HEK293 (cell line): ENCODE results near the gene MST1R.

Experiments
- CTCF ChIA-PET: fragments of 350-600 bp; formaldehyde crosslinking; extraction: SDS; loops from one replicate; lab custom pipeline; 2021; ENCODE audit warnings: antibody characterized with exemption; lab: Yijun Ruan, JAX
- POLR2A ChIA-PET: fragments of 300-600 bp; formaldehyde crosslinking; extraction: SDS; loops from one replicate; lab custom pipeline; 2020; ENCODE audit warnings: antibody characterized with exemption, inconsistent platforms; lab: Yijun Ruan, JAX
- H3K27ac ChIP-seq: fragments of 200-500 bp; sonication (Bioruptor generic); 2 replicates; pipeline ENCODE4 v1.5.1; 2014; ENCODE audit warnings: low read depth, low read length, control low read depth, inconsistent platforms; ENCODE audit errors: extremely low read depth
- H3K36me3 ChIP-seq, 2 experiments: fragments of 200-500 bp in 1 of 2; sonication (Bioruptor generic) in 1 of 2; 1 replicate in 1 of 2; 2 replicates in 1 of 2; pipeline ENCODE4 v1.5.1; 2014 to 2017; ENCODE audit warnings: inconsistent platforms in 2 of 2, low read length in 2 of 2; ENCODE audit not compliant: control insufficient read depth in 2 of 2, insufficient read depth in 1 of 2
- H3K4me1 ChIP-seq: fragments of 200-500 bp; sonication (Bioruptor generic); 2 replicates; pipeline ENCODE4 v1.5.1; 2014; ENCODE audit warnings: mild to moderate bottlenecking, low read length, inconsistent platforms; ENCODE audit not compliant: control insufficient read depth, insufficient read depth
- H3K4me3 ChIP-seq: 2 replicates; pipeline ENCODE4 v1.5.1; 2011; ENCODE audit warnings: low read depth, mild to moderate bottlenecking, control low read depth, low read length, moderate library complexity
- H3K9me3 ChIP-seq: fragments of 200-500 bp; sonication (Bioruptor generic); 2 replicates; pipeline ENCODE4 v1.5.1; 2014; ENCODE audit warnings: low read depth, low read length, inconsistent platforms; ENCODE audit not compliant: control insufficient read depth, insufficient read depth
- BCL11A ChIP-seq: fragments of 450-650 bp; formaldehyde crosslinking; IDR thresholded peaks from 2 replicates; pipeline ENCODE4 v1.5.1; 2016; ENCODE audit warnings: low read depth, missing biosample characterization, missing genetic modification characterization
- EGR2 ChIP-seq: fragments of 450-650 bp; formaldehyde crosslinking; IDR thresholded peaks from 2 replicates; pipeline ENCODE4 v1.5.1; 2016; ENCODE audit warnings: low read depth, missing biosample characterization, missing genetic modification characterization
- FEZF1 ChIP-seq: fragments of 450-650 bp; formaldehyde crosslinking; IDR thresholded peaks from 2 replicates; pipeline ENCODE4 v1.5.1; 2016; ENCODE audit warnings: missing biosample characterization, missing genetic modification characterization
- GLIS2 ChIP-seq: fragments of 450-650 bp; formaldehyde crosslinking; IDR thresholded peaks from 2 replicates; pipeline ENCODE4 v1.5.1; 2016; ENCODE audit warnings: missing biosample characterization, missing genetic modification characterization
- HOXC10 ChIP-seq: sonication (generic); formaldehyde crosslinking; IDR thresholded peaks from 2 replicates; pipeline ENCODE4 v1.8.1; 2023; ENCODE audit warnings: mild to moderate bottlenecking, missing genetic modification reagents
- KLF10 ChIP-seq: fragments of 450-650 bp; IDR thresholded peaks from 2 replicates; pipeline ENCODE4 v1.5.1; 2018; ENCODE audit warnings: missing biosample characterization, mild to moderate bottlenecking, missing genetic modification characterization
- KLF9 ChIP-seq: fragments of 450-650 bp; formaldehyde crosslinking; IDR thresholded peaks from 2 replicates; pipeline ENCODE4 v1.5.1; 2016; ENCODE audit warnings: missing biosample characterization, missing genetic modification characterization, low read depth
- MEIS1 ChIP-seq: sonication (generic); formaldehyde crosslinking; IDR thresholded peaks from 2 replicates; pipeline ENCODE4 v1.8.1; 2022; ENCODE audit warnings: missing genetic modification reagents, mild to moderate bottlenecking, borderline replicate concordance
- SALL2 ChIP-seq: fragments of 450-650 bp; formaldehyde crosslinking; IDR thresholded peaks from 2 replicates; pipeline ENCODE4 v1.5.0; 2017; ENCODE audit warnings: missing biosample characterization, mild to moderate bottlenecking, missing genetic modification characterization, borderline replicate concordance
- SP2 ChIP-seq: fragments of 450-650 bp; formaldehyde crosslinking; IDR thresholded peaks from 2 replicates; pipeline ENCODE4 v1.5.1; 2016; ENCODE audit warnings: missing biosample characterization, missing genetic modification characterization
- TCF7L2 ChIP-seq: IDR thresholded peaks from 2 replicates; pipeline ENCODE4 v1.6.1; 2011; ENCODE audit warnings: low read depth, mild to moderate bottlenecking, inconsistent platforms, low read length, moderate library complexity, borderline replicate concordance
- ZBTB17 ChIP-seq: fragments of 450-650 bp; formaldehyde crosslinking; IDR thresholded peaks from 2 replicates; pipeline ENCODE4 v1.5.1; 2016; ENCODE audit warnings: missing biosample characterization, missing genetic modification characterization
- ZBTB8A ChIP-seq: fragments of 450-650 bp; formaldehyde crosslinking; IDR thresholded peaks from 2 replicates; pipeline ENCODE4 v1.5.1; 2016; ENCODE audit warnings: missing biosample characterization, missing genetic modification characterization
- ZEB2 ChIP-seq: fragments of 450-650 bp; formaldehyde crosslinking; IDR thresholded peaks from 2 replicates; pipeline ENCODE4 v1.5.1; 2016; ENCODE audit warnings: missing biosample characterization, missing genetic modification characterization
- ZFP37 ChIP-seq: fragments of 450-650 bp; formaldehyde crosslinking; IDR thresholded peaks from 2 replicates; pipeline ENCODE4 v1.5.1; 2016; ENCODE audit warnings: missing biosample characterization, missing genetic modification characterization
- ZNF10 ChIP-seq: fragments of 450-650 bp; formaldehyde crosslinking; IDR thresholded peaks from 2 replicates; pipeline ENCODE4 v1.5.1; 2017; ENCODE audit warnings: missing biosample characterization, missing genetic modification characterization
- ZNF202 ChIP-seq: fragments of 450-650 bp; formaldehyde crosslinking; IDR thresholded peaks from 2 replicates; pipeline ENCODE4 v1.5.1; 2016; ENCODE audit warnings: missing biosample characterization, missing genetic modification characterization, borderline replicate concordance
- ZNF223 ChIP-seq: fragments of 450-650 bp; formaldehyde crosslinking; IDR thresholded peaks from 2 replicates; pipeline ENCODE4 v1.5.1; 2016; ENCODE audit warnings: missing biosample characterization, missing genetic modification characterization
- ZNF274 ChIP-seq, 2 experiments: fragments of 200-500 bp in 1 of 2; fragments of 450-650 bp in 1 of 2; sonication (Bioruptor generic) in 1 of 2; formaldehyde crosslinking in 1 of 2; IDR thresholded peaks; 2 replicates each; pipeline versions ENCODE4 v1.5.1 to v1.6.1; 2014 to 2016; ENCODE audit warnings: borderline replicate concordance in 1 of 2, inconsistent platforms in 1 of 2, low read length in 1 of 2, missing biosample characterization in 1 of 2, missing genetic modification characterization in 1 of 2
- ZNF391 ChIP-seq: fragments of 450-650 bp; formaldehyde crosslinking; IDR thresholded peaks from 2 replicates; pipeline ENCODE4 v1.5.1; 2016; ENCODE audit warnings: low read depth, missing biosample characterization, missing genetic modification characterization, borderline replicate concordance
- ZNF48 ChIP-seq: fragments of 450-650 bp; formaldehyde crosslinking; IDR thresholded peaks from 2 replicates; pipeline ENCODE4 v1.5.1; 2016; ENCODE audit warnings: missing biosample characterization, missing genetic modification characterization
- ZNF670 ChIP-seq: fragments of 450-650 bp; formaldehyde crosslinking; IDR thresholded peaks from 2 replicates; pipeline ENCODE4 v1.5.1; 2016; ENCODE audit warnings: missing biosample characterization, missing genetic modification characterization, low read depth
- ZNF747 ChIP-seq: fragments of 450-650 bp; formaldehyde crosslinking; IDR thresholded peaks from 2 replicates; pipeline ENCODE4 v1.5.1; 2016; ENCODE audit warnings: missing biosample characterization, missing genetic modification characterization
- TF ChIP-seq, protein P1 (sequence below): fragments of 450-650 bp; formaldehyde crosslinking; IDR thresholded peaks from 2 replicates; pipeline ENCODE4 v1.5.1; 2016; ENCODE audit warnings: missing biosample characterization, missing genetic modification characterization
- TF ChIP-seq, protein P2 (sequence below): fragments of 450-650 bp; formaldehyde crosslinking; IDR thresholded peaks from 2 replicates; pipeline ENCODE4 v1.5.1; 2016; ENCODE audit warnings: missing biosample characterization, missing genetic modification characterization
- TF ChIP-seq, protein P3 (sequence below): fragments of 450-650 bp; formaldehyde crosslinking; IDR thresholded peaks from 2 replicates; pipeline ENCODE4 v1.5.1; 2017; ENCODE audit warnings: missing biosample characterization, missing genetic modification characterization
- TF ChIP-seq, protein P4 (sequence below): fragments of 450-650 bp; formaldehyde crosslinking; IDR thresholded peaks from 2 replicates; pipeline ENCODE4; 2016; ENCODE audit warnings: missing biosample characterization, missing genetic modification characterization
- TF ChIP-seq, protein P5 (sequence below): fragments of 450-650 bp; formaldehyde crosslinking; IDR thresholded peaks from 2 replicates; pipeline ENCODE4 v1.5.1; 2016; ENCODE audit warnings: missing biosample characterization, missing genetic modification characterization

MST1R gene

DNA sequence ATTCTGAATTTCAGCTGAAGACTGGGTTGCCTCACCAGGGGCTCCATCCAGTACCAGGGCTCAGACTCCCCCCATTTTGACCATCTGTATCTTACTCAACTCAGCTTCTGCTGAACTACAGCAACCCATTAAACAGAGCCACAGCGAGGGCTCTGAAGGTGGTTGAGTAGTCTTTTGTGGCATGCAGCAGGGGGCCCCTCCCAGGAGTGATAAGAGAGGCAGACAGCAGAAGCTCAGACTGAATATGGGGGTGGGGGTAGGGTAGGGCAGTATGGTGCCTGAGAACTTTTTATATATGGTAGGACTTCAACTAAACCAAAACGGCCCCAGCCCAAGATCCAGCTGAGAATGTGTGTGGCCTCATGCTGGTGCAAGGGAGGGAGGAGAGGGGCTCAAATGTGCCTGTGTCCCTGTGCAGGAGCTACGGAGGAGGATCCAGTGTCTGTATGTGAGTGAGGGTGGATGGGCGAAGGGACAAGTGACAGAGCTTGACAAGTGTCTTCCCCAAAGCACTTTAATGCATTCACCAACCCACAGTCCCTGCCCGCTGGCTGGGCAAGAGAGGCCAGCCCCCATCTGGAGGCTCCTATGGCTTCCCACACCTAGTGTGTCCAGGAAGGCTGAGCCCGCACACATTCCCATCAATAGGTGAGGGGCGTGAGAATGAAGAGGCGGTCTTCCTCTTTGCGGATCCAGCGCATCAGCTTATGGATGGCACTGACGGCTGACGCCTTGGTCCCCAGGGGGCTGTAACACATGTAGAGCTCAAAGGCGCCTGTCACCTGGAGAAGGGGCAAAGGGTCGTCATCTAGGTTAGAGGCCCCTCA, 4.9 kb upstream of the MST1R start (continued):
- TF ChIP-seq, protein P1, sequence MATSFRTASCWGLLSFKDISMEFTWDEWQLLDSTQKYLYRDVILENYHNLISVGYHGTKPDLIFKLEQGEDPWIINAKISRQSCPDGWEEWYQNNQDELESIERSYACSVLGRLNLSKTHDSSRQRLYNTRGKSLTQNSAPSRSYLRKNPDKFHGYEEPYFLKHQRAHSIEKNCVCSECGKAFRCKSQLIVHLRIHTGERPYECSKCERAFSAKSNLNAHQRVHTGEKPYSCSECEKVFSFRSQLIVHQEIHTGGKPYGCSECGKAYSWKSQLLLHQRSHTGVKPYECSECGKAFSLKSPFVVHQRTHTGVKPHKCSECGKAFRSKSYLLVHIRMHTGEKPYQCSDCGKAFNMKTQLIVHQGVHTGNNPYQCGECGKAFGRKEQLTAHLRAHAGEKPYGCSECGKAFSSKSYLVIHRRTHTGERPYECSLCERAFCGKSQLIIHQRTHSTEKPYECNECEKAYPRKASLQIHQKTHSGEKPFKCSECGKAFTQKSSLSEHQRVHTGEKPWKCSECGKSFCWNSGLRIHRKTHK (tag by site-specific recombination): no peak
- no peak for TF ChIP-seq ZNF10 (tag by site-specific recombination)
- TF ChIP-seq ZNF274 (IDR thresholded peaks at IDR 0.05; ENCODE audit: low read length): no peak
- TF ChIP-seq ZNF274 (tag by site-specific recombination; IDR thresholded peaks at IDR 0.05; ENCODE audit: borderline replicate concordance): no peak

DNA sequence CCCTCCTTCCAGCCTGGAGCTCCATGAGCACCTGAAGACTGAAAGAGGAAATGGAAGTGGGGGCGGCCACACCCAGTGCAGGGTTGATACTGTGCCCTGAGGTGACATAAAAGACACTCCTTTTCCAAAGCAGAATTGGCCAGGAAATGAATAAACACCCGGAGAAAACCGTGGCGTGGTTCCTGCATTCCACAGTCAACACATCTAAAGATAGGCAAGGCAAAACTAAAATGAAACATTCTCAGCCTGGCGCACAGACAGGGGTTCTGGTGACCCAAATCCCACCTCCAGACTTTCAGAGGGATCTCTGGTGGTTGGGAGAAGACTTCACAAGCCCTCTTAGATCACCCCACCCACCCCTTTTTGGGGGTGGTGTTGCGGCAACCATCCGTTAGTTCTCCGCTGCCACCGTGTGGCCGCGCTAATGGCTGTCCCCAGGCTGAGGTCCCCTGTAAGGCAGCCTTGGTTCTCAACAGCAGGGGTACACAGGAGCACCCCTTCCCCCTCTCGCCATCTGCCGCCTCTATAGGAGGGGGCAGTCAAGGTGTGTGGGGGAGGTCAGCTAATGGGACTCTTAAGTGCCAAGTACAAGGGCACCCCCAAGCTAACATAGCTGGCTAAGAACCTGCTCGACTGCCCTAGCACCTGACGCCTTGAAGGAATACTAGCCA, 2.5 kb upstream of the MST1R start:
- no peak overlapping the region for H3K27ac ChIP-seq
- peaks cover 0 to 19% of the 10 kb centered on the region in 2 experiments; a peak in 1 of 3 replicates for H3K36me3 ChIP-seq
- no peaks in the 10 kb centered on the region for H3K4me1 ChIP-seq
- POLR2A ChIA-PET: no interaction called here
- CTCF ChIA-PET: interaction anchor here (0.6 to 1.8 kb wide), 17 partner anchors 9 to 364 kb away, joined by 3 to 9 read pairs (median 3); partner anchors contain the start of genes INKA1, RBM6 and TRAIP
- no peaks in the 10 kb centered on the region for H3K9me3 ChIP-seq
- H3K4me3 ChIP-seq: no peak overlapping the region
- TF ChIP-seq, protein P2, sequence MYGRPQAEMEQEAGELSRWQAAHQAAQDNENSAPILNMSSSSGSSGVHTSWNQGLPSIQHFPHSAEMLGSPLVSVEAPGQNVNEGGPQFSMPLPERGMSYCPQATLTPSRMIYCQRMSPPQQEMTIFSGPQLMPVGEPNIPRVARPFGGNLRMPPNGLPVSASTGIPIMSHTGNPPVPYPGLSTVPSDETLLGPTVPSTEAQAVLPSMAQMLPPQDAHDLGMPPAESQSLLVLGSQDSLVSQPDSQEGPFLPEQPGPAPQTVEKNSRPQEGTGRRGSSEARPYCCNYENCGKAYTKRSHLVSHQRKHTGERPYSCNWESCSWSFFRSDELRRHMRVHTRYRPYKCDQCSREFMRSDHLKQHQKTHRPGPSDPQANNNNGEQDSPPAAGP: no peak
- TF ChIP-seq ZNF747: no peak
- TF ChIP-seq, protein P3, sequence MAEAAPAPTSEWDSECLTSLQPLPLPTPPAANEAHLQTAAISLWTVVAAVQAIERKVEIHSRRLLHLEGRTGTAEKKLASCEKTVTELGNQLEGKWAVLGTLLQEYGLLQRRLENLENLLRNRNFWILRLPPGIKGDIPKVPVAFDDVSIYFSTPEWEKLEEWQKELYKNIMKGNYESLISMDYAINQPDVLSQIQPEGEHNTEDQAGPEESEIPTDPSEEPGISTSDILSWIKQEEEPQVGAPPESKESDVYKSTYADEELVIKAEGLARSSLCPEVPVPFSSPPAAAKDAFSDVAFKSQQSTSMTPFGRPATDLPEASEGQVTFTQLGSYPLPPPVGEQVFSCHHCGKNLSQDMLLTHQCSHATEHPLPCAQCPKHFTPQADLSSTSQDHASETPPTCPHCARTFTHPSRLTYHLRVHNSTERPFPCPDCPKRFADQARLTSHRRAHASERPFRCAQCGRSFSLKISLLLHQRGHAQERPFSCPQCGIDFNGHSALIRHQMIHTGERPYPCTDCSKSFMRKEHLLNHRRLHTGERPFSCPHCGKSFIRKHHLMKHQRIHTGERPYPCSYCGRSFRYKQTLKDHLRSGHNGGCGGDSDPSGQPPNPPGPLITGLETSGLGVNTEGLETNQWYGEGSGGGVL: peak; percentile 35; the same call in 1 of the 2 replicates
- no peak for TF ChIP-seq ZNF202 (tag by site-specific recombination)
- no peak for TF ChIP-seq KLF10 (tag by site-specific recombination)
- TF ChIP-seq ZNF670 (tag by site-specific recombination): no peak
- no peak for TF ChIP-seq SP2 (tag by site-specific recombination)
- TF ChIP-seq ZEB2 (tag by site-specific recombination): no peak
- TF ChIP-seq MEIS1 (CRISPR knock-in tag): no peak
- TF ChIP-seq, protein P4, sequence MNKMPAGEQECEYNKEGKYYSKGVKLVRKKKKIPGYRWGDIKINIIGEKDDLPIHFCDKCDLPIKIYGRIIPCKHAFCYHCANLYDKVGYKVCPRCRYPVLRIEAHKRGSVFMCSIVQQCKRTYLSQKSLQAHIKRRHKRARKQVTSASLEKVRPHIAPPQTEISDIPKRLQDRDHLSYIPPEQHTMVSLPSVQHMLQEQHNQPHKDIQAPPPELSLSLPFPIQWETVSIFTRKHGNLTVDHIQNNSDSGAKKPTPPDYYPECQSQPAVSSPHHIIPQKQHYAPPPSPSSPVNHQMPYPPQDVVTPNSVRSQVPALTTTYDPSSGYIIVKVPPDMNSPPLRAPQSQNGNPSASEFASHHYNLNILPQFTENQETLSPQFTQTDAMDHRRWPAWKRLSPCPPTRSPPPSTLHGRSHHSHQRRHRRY (tag by site-specific recombination): no peak
- no peak for TF ChIP-seq FEZF1 (tag by site-specific recombination)
- no peak for TF ChIP-seq ZNF223
- TF ChIP-seq SALL2 (tag by site-specific recombination): no peak
- TF ChIP-seq BCL11A (tag by site-specific recombination): no peak
- no peak for TF ChIP-seq ZNF48
- peak; percentile 31; the same call in 1 of the 2 replicates for TF ChIP-seq GLIS2
- TF ChIP-seq KLF9: no peak
- TF ChIP-seq ZNF391 (tag by site-specific recombination): no peak
- TF ChIP-seq EGR2 (tag by site-specific recombination): peak; percentile 40; the same call in 1 of the 2 replicates
- TF ChIP-seq ZBTB8A: no peak
- no peak for TF ChIP-seq HOXC10 (CRISPR knock-in tag)
- TF ChIP-seq, protein P5, sequence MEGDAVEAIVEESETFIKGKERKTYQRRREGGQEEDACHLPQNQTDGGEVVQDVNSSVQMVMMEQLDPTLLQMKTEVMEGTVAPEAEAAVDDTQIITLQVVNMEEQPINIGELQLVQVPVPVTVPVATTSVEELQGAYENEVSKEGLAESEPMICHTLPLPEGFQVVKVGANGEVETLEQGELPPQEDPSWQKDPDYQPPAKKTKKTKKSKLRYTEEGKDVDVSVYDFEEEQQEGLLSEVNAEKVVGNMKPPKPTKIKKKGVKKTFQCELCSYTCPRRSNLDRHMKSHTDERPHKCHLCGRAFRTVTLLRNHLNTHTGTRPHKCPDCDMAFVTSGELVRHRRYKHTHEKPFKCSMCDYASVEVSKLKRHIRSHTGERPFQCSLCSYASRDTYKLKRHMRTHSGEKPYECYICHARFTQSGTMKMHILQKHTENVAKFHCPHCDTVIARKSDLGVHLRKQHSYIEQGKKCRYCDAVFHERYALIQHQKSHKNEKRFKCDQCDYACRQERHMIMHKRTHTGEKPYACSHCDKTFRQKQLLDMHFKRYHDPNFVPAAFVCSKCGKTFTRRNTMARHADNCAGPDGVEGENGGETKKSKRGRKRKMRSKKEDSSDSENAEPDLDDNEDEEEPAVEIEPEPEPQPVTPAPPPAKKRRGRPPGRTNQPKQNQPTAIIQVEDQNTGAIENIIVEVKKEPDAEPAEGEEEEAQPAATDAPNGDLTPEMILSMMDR (tag by site-specific recombination): 0 out of 2 replicates have a peak, but pooled peaks have one; percentile 27
- no peak for TF ChIP-seq ZBTB17 (tag by site-specific recombination)
- TF ChIP-seq ZFP37 (tag by site-specific recombination): no peak
- no peak for TF ChIP-seq TCF7L2
